ENCODE measurements around the gene BSG. TPM values are rescaled to one million over a fixed set of nuclear protein-coding genes. Genes with fewer than 3 reads are reported as not detected.
"Not testable (repeated sequence)": the region's sequence is repeated elsewhere in the genome, so short reads cannot be mapped to it uniquely, and the experiment has no call there.

Gene BSG
- total and polyA plus RNA-seq, 9 of the 15 experiments (the other 6 are each of a cell fraction or from before 2014, with no cell fraction given), result 4.6 to 495 (median 187) TPM

DNA sequence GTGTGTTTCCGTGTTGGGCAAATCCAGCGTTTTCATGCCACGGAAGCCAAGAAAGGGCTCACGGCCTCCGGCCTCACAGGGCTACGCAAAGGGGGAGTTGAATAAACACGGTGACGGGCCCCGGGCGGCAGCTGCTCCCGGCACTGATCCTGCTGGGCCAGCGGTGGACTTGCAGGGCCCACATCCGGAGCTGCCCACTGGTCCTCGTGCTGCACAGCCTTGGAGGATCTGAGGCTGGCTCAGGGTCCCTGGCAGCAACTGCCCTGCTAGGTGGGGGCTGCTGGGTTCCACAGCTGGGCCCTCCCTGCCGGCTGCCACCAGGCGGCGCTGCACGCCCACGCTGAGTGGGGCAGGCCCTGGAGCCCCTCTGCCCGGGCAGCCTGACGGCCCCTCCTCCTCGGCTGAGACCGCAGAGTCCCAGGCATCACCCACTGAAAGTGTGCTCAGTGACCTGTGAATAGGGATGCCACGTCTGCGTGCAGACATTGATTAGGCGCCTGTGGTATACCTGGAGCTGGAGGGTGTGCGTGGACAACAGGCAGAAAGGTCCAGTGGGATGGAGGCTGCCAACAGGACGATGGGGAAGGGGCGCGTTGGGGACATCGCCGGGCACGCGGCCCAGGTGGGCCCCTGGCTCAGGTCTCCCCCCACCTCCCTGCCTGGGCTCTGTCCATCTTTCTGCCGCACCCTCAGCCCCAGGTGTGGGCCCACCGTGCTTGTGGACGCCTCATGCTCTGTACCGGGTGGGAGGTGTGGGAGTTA lies 12.0 kb downstream of the BSG start (continued):
- TF ChIP-seq RBM25 (IDR thresholded peaks at IDR 0.05; ENCODE audit: low read depth, low read length, severe bottlenecking), result no peak

DNA sequence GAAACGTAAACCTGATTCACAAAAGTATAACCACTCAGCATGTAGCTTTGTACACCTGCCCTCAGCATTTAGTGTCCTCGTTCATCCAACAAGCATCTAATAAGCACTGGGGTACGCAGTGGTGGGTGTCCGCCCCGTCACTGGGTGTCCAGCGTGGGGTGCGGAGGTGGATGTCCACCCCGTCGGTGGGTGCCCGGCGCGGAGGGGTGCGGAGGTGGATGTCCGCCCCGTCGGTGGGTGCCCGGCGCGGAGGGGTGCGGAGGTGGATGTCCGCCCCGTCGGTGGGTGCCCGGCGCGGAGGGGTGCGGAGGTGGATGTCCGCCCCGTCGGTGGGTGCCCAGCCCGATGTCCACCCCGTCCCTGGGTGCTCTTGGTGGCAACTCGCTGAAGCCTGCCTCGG lies 12.8 kb downstream of the BSG start:
- H3K79me2 ChIP-seq (ENCODE audit: control insufficient read depth, insufficient read depth, low read length); H3K4me3 ChIP-seq; DNase-seq (ENCODE audit: extremely low read depth in 1 of 4, low spot score in 3 of 4); CTCF ChIA-PET (ENCODE audit: low intra/inter-chr PET ratio); in situ Hi-C loops (cut with MboI); H3K9me3 ChIP-seq (replicated peaks; ENCODE audit: control insufficient read depth, insufficient read depth, low read depth, low read length); H3K4me2 ChIP-seq (ENCODE audit: insufficient read depth, low read length); FAIRE-seq; H3K9me1 ChIP-seq (ENCODE audit: control insufficient read depth, insufficient read depth, low read length); H2AFZ ChIP-seq (ENCODE audit: low read depth, low read length); H3K27me3 ChIP-seq (ENCODE audit: control insufficient read depth in 2 of 2, insufficient read depth in 2 of 2, low read length in 2 of 2); ATAC-seq; H3K27ac ChIP-seq (ENCODE audit: extremely low read depth, low read depth, low read length); H3K9ac ChIP-seq (ENCODE audit: insufficient read depth in 1 of 2, low read depth in 2 of 2, low read length in 2 of 2); BruUV-seq (replicated peaks): not testable (repeated sequence)
- POLR2A ChIA-PET, result interaction anchor here (1.1 to 3.1 kb wide), 7 partner anchors 11 to 149 kb away, joined by 3 to 41 read pairs (median 5); partner anchors contain the start of genes BSG and CDC34
- peak; percentile 64 for TF ChIP-seq POLR2G (IDR thresholded peaks at IDR 0.05; ENCODE audit: low read depth, low read length)
- TF ChIP-seq HNRNPL (IDR thresholded peaks at IDR 0.05; ENCODE audit: low read depth, low read length), result 0 out of 2 replicates have a peak, but pooled peaks have one; percentile 38
- peaks cover 3 to 84% of the 10 kb centered on the region in 2 experiments; a peak in 3 of 5 replicates for H3K4me1 ChIP-seq (replicated peaks in 1 of 2; ENCODE audit: control insufficient read depth in 2 of 2, insufficient read depth in 2 of 2, low read length in 2 of 2)
- H4K20me1 ChIP-seq (replicated peaks; ENCODE audit: control insufficient read depth, insufficient read depth, low read length), result peaks cover 23% of the 10 kb centered on the region
- intact Hi-C loops (cut with micrococcal nuclease), result loop anchor here (10.0 kb wide), 2 partner anchors 50 to 150 kb away; partner anchors contain the start of gene CDC34
- peaks cover 31% of the 10 kb centered on the region; the same call in 1 of the 3 replicates for H3K36me3 ChIP-seq (ENCODE audit: control insufficient read depth, insufficient read depth, low read length)
- WGBS (ENCODE audit: insufficient coverage, low coverage, missing lambda C conversion rate), result 81% methylated on average over 23 of the region's 34 CpGs
